Sigmoid colon (tissue), 4 donors: Measurements from ENCODE around the gene NGRN.

Experiments
- CTCF ChIP-seq, 4 experiments: fragments of 450-650 bp in 3 of 4; fragments of 200-600 bp in 1 of 4; IDR thresholded peaks; one replicate each; pipeline ENCODE4 v1.5.1; 2016 to 2019; ENCODE audit warnings: antibody characterized with exemption in 4 of 4, mild to moderate bottlenecking in 3 of 4, moderate library complexity in 2 of 4
- EP300 ChIP-seq, 4 donors: sonication (generic); formaldehyde crosslinking; IDR thresholded peaks; one replicate each; pipeline ENCODE4 v1.6.1; 2017; ENCODE audit warnings: antibody characterized with exemption in 4 of 4
- POLR2A ChIP-seq, 2 donors: fragments of 450-650 bp; IDR thresholded peaks; one replicate each; pipeline ENCODE4 v1.6.1; 2016; ENCODE audit warnings: antibody characterized with exemption in 2 of 2, mild to moderate bottlenecking in 2 of 2, moderate library complexity in 2 of 2
- POLR2AphosphoS5 ChIP-seq, 4 donors: sonication (generic); formaldehyde crosslinking; IDR thresholded peaks; one replicate each; pipeline ENCODE4 v1.6.1; 2017; ENCODE audit warnings: antibody characterized with exemption in 4 of 4

- TF ChIP-seq CTCF (IDR thresholded peaks at IDR 0.05) (no peak), POLR2AphosphoS5 (IDR thresholded peaks at IDR 0.05) (no peak), EP300 (IDR thresholded peaks at IDR 0.05) (no peak), POLR2A (IDR thresholded peaks at IDR 0.05) (no peak)
Measured at GRCh38 chr15:90271459-90272166, 6.1 kb downstream of the NGRN start.
